HepG2 (cell line): ENCODE results near the gene SSBP2. TPM values are rescaled to one million over a fixed set of nuclear protein-coding genes. Genes with fewer than 3 reads are reported as not detected.
A peak's percentile ranks its signal among the peaks of the same experiment; 100 is the strongest.

Experiments used
- CREB1 ChIP-seq, 2 experiments: fragments of 450-650 bp in 1 of 2; IDR thresholded peaks; 2 replicates each; pipeline ENCODE4 v1.6.1; 2016 to 2017; ENCODE audit warnings: control low read depth in 1 of 2, mild to moderate bottlenecking in 1 of 2, missing compliant biosample characterization in 1 of 2, missing genetic modification characterization in 1 of 2
- CSRNP2 ChIP-seq: sonication (generic); formaldehyde crosslinking; conservative IDR thresholded peaks from 2 replicates; pipeline ENCODE4 v1.8.0; 2022; ENCODE audit warnings: low read depth, missing genetic modification reagents
- CTCF ChIP-seq: sonication (generic); formaldehyde crosslinking; IDR thresholded peaks from 2 replicates; pipeline ENCODE4 v1.5.0; 2020; ENCODE audit warnings: mild to moderate bottlenecking, missing genetic modification reagents, moderate library complexity
- GABPA ChIP-seq, 2 experiments: IDR thresholded peaks; 2 replicates each; pipeline ENCODE4 v1.6.1; 2011 to 2016; ENCODE audit warnings: low read depth in 2 of 2, low read length in 1 of 2, missing biosample characterization in 1 of 2, missing genetic modification characterization in 1 of 2
- MEF2D ChIP-seq: sonication (generic); formaldehyde crosslinking; IDR thresholded peaks from 2 replicates; pipeline ENCODE4 v1.5.1; 2020; ENCODE audit warnings: mild to moderate bottlenecking, missing genetic modification reagents
- POLR2A ChIP-seq, 2 experiments: IDR thresholded peaks; 2 replicates each; pipeline ENCODE4 v1.6.1; 2011; ENCODE audit warnings: low read depth in 2 of 2, low read length in 2 of 2, mild to moderate bottlenecking in 1 of 2, moderate library complexity in 1 of 2; ENCODE audit not compliant: insufficient read depth in 1 of 2
- TBL1XR1 ChIP-seq: fragments of 150-350 bp; IDR thresholded peaks from 2 replicates; pipeline ENCODE4 v1.6.1; 2014; ENCODE audit warnings: borderline replicate concordance, low read length; ENCODE audit not compliant: partially characterized antibody
- TFAP4 ChIP-seq: sonication (generic); IDR thresholded peaks from 2 replicates; pipeline ENCODE4 v1.6.1; 2016; ENCODE audit warnings: low read depth, borderline replicate concordance
- ZNF331 ChIP-seq: sonication (generic); formaldehyde crosslinking; IDR thresholded peaks from 2 replicates; pipeline ENCODE4 v1.4.0; 2020; ENCODE audit warnings: missing genetic modification reagents
- ZNF513 ChIP-seq: sonication (generic); formaldehyde crosslinking; conservative IDR thresholded peaks from 2 replicates; pipeline ENCODE4 v1.5.0; 2020; ENCODE audit warnings: missing genetic modification reagents
- ZNF687 ChIP-seq: sonication (generic); formaldehyde crosslinking; IDR thresholded peaks from 2 replicates; pipeline ENCODE4 v1.5.1; 2020; ENCODE audit warnings: mild to moderate bottlenecking, missing genetic modification reagents, moderate library complexity
- polyA plus RNA-seq, 8 experiments: library from polyadenylated mRNA; depleted of rRNA in 3 of 8; stranded (reverse) in 7 of 8; unstranded in 1 of 8; fragments of >200 nt; fragmentation: Illumina TruSeq in 4 of 8; extraction: Trizol in 4 of 8; gene quantifications; 2 replicates each; pipeline versions ENCODE4 v1.2.1 to v1.2.3, GENCODE V29; 2011 to 2016; ENCODE audit warnings: low read depth in 4 of 8, missing spikeins in 1 of 8, mixed read lengths in 1 of 8; ENCODE audit not compliant: insufficient read depth in 1 of 8
- total RNA-seq, 5 experiments: library from RNA; depleted of rRNA; stranded (reverse); fragments of >200 nt; fragmentation: Illumina TruSeq; extraction: Trizol; gene quantifications; 2 replicates each; pipeline ENCODE4 v1.2.3, GENCODE V29; 2016; ENCODE audit warnings: low read depth in 1 of 5

The SSBP2 gene
- total and polyA plus RNA-seq, 2 of the 13 experiments (the other 11 are each of a cell fraction or from before 2014, with no cell fraction given): 0.16 TPM; not detected in 1

- TF ChIP-seq ZNF331: no peak
- TF ChIP-seq ZNF687 (CRISPR knock-in tag): no peak
- no peak for TF ChIP-seq CREB1 (IDR thresholded peaks at IDR 0.05)
- no peak for TF ChIP-seq CREB1 (CRISPR knock-in tag; IDR thresholded peaks at IDR 0.05)
- TF ChIP-seq CSRNP2: no peak
- TF ChIP-seq GABPA (IDR thresholded peaks at IDR 0.05; ENCODE audit: low read depth, low read length): no peak
- TF ChIP-seq GABPA (CRISPR knock-in tag; IDR thresholded peaks at IDR 0.05; ENCODE audit: low read depth): no peak
- peak; percentile 64 for TF ChIP-seq MEF2D (CRISPR knock-in tag)
- TF ChIP-seq TFAP4: no peak
- TF ChIP-seq TBL1XR1: no peak
- TF ChIP-seq CTCF (CRISPR knock-in tag): peak; percentile 69
- TF ChIP-seq POLR2A (IDR thresholded peaks at IDR 0.05; ENCODE audit: insufficient read depth in 1 of 2, low read depth in 2 of 2, low read length in 2 of 2): no peak
- no peak for TF ChIP-seq ZNF513
Measured at GRCh38 chr5:81506900-81507588, 243.9 kb downstream of the SSBP2 start (continued).
